ENCODE results near the gene RASGRF1.
"Not testable (repeated sequence)": the region's sequence is repeated elsewhere in the genome, so short reads cannot be mapped to it uniquely, and the experiment has no call there.

RASGRF1 gene

DNA sequence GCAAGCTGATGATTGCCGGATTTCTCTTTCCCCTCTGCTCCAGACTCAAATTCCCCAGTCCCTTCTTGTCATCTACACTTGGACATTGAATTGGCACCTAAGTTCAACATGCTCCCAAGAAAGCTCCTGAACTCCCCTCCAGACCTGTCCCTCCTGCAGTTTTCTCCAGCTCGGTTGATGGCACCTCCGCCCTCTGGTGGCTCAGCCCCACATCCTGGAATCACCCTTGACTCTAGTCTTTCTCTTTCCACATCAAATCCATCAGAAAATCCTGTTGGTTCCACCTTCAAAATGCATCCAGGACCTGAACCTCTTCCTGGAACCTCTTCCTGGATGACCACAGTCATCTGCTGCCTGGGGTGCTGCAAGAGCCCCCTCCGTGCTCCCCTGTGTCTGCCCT is 60.1 kb downstream of the RASGRF1 start:
- Histone ChIP-seq H3K4me3 (ENCODE audit: insufficient read depth, low read depth, low read length) (no peak overlapping the region), H3K4me1 (ENCODE audit: control insufficient read depth, insufficient read depth, low read length) (no peaks in the 10 kb centered on the region), H3K9me3 (ENCODE audit: control insufficient read depth, low read length) (no peaks in the 10 kb centered on the region), H3K27me3 (ENCODE audit: control insufficient read depth, insufficient read depth, low read length, poor library complexity, severe bottlenecking) (no peaks in the 10 kb centered on the region), H3K27ac (ENCODE audit: insufficient read depth, low read depth, low read length, poor library complexity, severe bottlenecking) (no peak overlapping the region), H3K36me3 (ENCODE audit: control insufficient read depth, insufficient read depth, low read length) (no peaks in the 10 kb centered on the region)
- 80 to 84% methylated on average over 4 of the region's 4 CpGs for WGBS, 2 experiments

- WGBS, 2 experiments, result 32 to 49% methylated on average over 4 to 7 of the region's 7 CpGs
- Histone ChIP-seq H3K9me3 (ENCODE audit: control insufficient read depth, low read length) (no peaks in the 10 kb centered on the region), H3K4me1 (ENCODE audit: control insufficient read depth, insufficient read depth, low read length) (no peaks in the 10 kb centered on the region), H3K4me3 (ENCODE audit: insufficient read depth, low read depth, low read length) (no peak overlapping the region), H3K36me3 (ENCODE audit: control insufficient read depth, insufficient read depth, low read length) (no peaks in the 10 kb centered on the region), H3K27ac (ENCODE audit: insufficient read depth, low read depth, low read length, poor library complexity, severe bottlenecking) (no peak overlapping the region), H3K27me3 (ENCODE audit: control insufficient read depth, insufficient read depth, low read length, poor library complexity, severe bottlenecking) (no peaks in the 10 kb centered on the region)
These were observed 62.1 kb downstream of the RASGRF1 start for GRCh38 chr15:79028411-79028964.

- no peaks in the 10 kb centered on the region for H3K4me1 ChIP-seq (ENCODE audit: control insufficient read depth, insufficient read depth, low read length)
- no peaks in the 10 kb centered on the region for H3K9me3 ChIP-seq (ENCODE audit: control insufficient read depth, low read length)
- no peak overlapping the region for H3K4me3 ChIP-seq (ENCODE audit: insufficient read depth, low read depth, low read length)
- H3K27ac ChIP-seq (ENCODE audit: insufficient read depth, low read depth, low read length, poor library complexity, severe bottlenecking), result no peak overlapping the region
- WGBS, 2 experiments, result 82 to 87% methylated on average over 15 of the region's 15 CpGs
- H3K27me3 ChIP-seq (ENCODE audit: control insufficient read depth, insufficient read depth, low read length, poor library complexity, severe bottlenecking), result no peaks in the 10 kb centered on the region
- H3K36me3 ChIP-seq (ENCODE audit: control insufficient read depth, insufficient read depth, low read length), result no peaks in the 10 kb centered on the region
These were observed 62.8 kb downstream of the RASGRF1 start for GRCh38 chr15:79027532-79028410.

DNA sequence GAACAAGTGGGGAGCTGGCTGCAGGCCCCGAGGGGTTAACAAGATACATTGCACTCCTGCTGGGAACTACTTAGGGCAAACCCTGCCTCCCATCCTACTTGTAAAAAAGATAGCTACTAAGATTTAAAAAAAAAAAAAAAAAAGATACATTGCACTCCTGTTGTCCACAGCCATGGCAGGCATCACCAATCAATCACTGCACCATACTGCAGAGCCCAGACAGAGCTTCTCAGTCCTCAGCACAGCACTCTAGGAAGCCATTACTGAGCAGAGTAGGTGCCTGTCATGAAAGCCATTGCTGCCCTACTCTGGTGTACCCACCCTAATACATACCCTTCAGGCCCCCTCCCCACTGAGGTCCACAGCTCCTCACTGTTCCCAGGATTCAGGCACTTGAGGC is 64.8 kb downstream of the RASGRF1 start:
- Histone ChIP-seq H3K27me3 (ENCODE audit: control insufficient read depth, insufficient read depth, low read length, poor library complexity, severe bottlenecking) (no peaks in the 10 kb centered on the region), H3K4me3 (ENCODE audit: insufficient read depth, low read depth, low read length) (no peak overlapping the region), H3K4me1 (ENCODE audit: control insufficient read depth, insufficient read depth, low read length) (no peaks in the 10 kb centered on the region), H3K36me3 (ENCODE audit: control insufficient read depth, insufficient read depth, low read length) (no peaks in the 10 kb centered on the region), H3K27ac (ENCODE audit: insufficient read depth, low read depth, low read length, poor library complexity, severe bottlenecking) (no peak overlapping the region), H3K9me3 (ENCODE audit: control insufficient read depth, low read length) (no peaks in the 10 kb centered on the region)
- WGBS, 2 experiments, result 89 to 100% methylated on average over 1 of the region's 1 CpG

GRCh38 chr15:79025201-79025600 is 65.4 kb downstream of the RASGRF1 start:
- Histone ChIP-seq H3K36me3 (ENCODE audit: control insufficient read depth, insufficient read depth, low read length) (no peaks in the 10 kb centered on the region), H3K27ac (ENCODE audit: insufficient read depth, low read depth, low read length, poor library complexity, severe bottlenecking) (no peak overlapping the region), H3K4me3 (ENCODE audit: insufficient read depth, low read depth, low read length) (no peak overlapping the region), H3K27me3 (ENCODE audit: control insufficient read depth, insufficient read depth, low read length, poor library complexity, severe bottlenecking) (no peaks in the 10 kb centered on the region), H3K4me1 (ENCODE audit: control insufficient read depth, insufficient read depth, low read length) (no peaks in the 10 kb centered on the region), H3K9me3 (ENCODE audit: control insufficient read depth, low read length) (no peaks in the 10 kb centered on the region)
- 73 to 74% methylated on average over 6 of the region's 6 CpGs for WGBS, 2 experiments

GRCh38 chr15:79024493-79024892 is 66.1 kb downstream of the RASGRF1 start:
- H3K36me3 ChIP-seq (ENCODE audit: control insufficient read depth, insufficient read depth, low read length); H3K4me3 ChIP-seq (ENCODE audit: insufficient read depth, low read depth, low read length); H3K27ac ChIP-seq (ENCODE audit: insufficient read depth, low read depth, low read length, poor library complexity, severe bottlenecking); H3K4me1 ChIP-seq (ENCODE audit: control insufficient read depth, insufficient read depth, low read length); H3K9me3 ChIP-seq (ENCODE audit: control insufficient read depth, low read length); H3K27me3 ChIP-seq (ENCODE audit: control insufficient read depth, insufficient read depth, low read length, poor library complexity, severe bottlenecking): not testable (repeated sequence)

GRCh38 chr15:79023918-79024317 is 66.7 kb downstream of the RASGRF1 start:
- H3K9me3 ChIP-seq (ENCODE audit: control insufficient read depth, low read length), result no peaks in the 10 kb centered on the region
- no peaks in the 10 kb centered on the region for H3K27me3 ChIP-seq (ENCODE audit: control insufficient read depth, insufficient read depth, low read length, poor library complexity, severe bottlenecking)
- H3K27ac ChIP-seq (ENCODE audit: insufficient read depth, low read depth, low read length, poor library complexity, severe bottlenecking), result no peak overlapping the region
- no peaks in the 10 kb centered on the region for H3K4me1 ChIP-seq (ENCODE audit: control insufficient read depth, insufficient read depth, low read length)
- H3K4me3 ChIP-seq (ENCODE audit: insufficient read depth, low read depth, low read length), result no peak overlapping the region
- WGBS, 2 experiments, result 82 to 93% methylated on average over 1 of the region's 1 CpG
- no peaks in the 10 kb centered on the region for H3K36me3 ChIP-seq (ENCODE audit: control insufficient read depth, insufficient read depth, low read length)

DNA sequence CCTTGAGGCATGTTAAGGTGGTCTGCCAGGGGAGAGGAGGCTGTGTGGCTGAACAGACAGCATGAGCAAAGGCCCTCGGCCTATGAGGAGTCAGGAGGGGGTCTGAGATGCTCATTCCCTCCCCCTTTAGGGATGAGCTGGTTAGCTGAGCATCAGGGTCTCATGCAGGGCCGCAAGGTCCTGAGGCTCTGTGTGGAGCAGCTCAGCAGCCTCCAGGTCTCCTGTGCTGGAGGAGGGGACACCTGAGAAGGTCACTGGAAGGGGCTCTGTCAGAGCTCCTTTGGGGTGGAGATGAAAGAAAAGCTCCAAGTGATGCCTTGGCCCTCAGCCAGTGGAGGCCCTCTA is 67.1 kb downstream of the RASGRF1 start:
- H3K27ac ChIP-seq (ENCODE audit: insufficient read depth, low read depth, low read length, poor library complexity, severe bottlenecking), result no peak overlapping the region
- WGBS, 2 experiments, result 44 to 46% methylated on average over 2 of the region's 2 CpGs
- H3K4me3 ChIP-seq (ENCODE audit: insufficient read depth, low read depth, low read length), result no peak overlapping the region
- no peaks in the 10 kb centered on the region for H3K36me3 ChIP-seq (ENCODE audit: control insufficient read depth, insufficient read depth, low read length)
- H3K9me3 ChIP-seq (ENCODE audit: control insufficient read depth, low read length), result no peaks in the 10 kb centered on the region
- no peaks in the 10 kb centered on the region for H3K4me1 ChIP-seq (ENCODE audit: control insufficient read depth, insufficient read depth, low read length)
- H3K27me3 ChIP-seq (ENCODE audit: control insufficient read depth, insufficient read depth, low read length, poor library complexity, severe bottlenecking), result no peaks in the 10 kb centered on the region

DNA sequence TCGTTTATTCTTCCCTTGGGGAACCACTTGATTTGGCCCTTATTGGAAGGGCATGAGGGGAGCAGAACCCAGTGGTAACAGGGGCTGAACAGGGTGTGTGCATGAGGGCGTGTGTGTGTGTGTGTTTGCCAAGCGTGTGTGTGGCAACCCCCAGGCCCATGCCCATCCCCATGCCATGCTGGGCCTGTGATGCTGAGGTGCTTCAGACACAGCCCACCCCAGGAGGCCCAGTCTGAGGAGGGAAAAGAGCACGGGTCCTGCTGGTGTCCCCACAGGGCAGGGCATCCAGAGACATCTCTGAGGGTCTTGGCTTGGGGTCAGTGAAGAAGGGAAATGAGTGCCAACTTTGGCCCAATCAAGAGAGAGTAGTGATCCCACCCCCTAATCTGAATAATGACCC is 71.6 kb downstream of the RASGRF1 start:
- H3K9me3 ChIP-seq (ENCODE audit: control insufficient read depth, low read length), result no peaks in the 10 kb centered on the region
- WGBS, 2 experiments, result 82 to 84% methylated on average over 4 of the region's 4 CpGs
- no peak overlapping the region for H3K4me3 ChIP-seq (ENCODE audit: insufficient read depth, low read depth, low read length)
- H3K27me3 ChIP-seq (ENCODE audit: control insufficient read depth, insufficient read depth, low read length, poor library complexity, severe bottlenecking), result no peaks in the 10 kb centered on the region
- H3K27ac ChIP-seq (ENCODE audit: insufficient read depth, low read depth, low read length, poor library complexity, severe bottlenecking), result no peak overlapping the region
- H3K36me3 ChIP-seq (ENCODE audit: control insufficient read depth, insufficient read depth, low read length), result no peaks in the 10 kb centered on the region
- no peaks in the 10 kb centered on the region for H3K4me1 ChIP-seq (ENCODE audit: control insufficient read depth, insufficient read depth, low read length)

DNA sequence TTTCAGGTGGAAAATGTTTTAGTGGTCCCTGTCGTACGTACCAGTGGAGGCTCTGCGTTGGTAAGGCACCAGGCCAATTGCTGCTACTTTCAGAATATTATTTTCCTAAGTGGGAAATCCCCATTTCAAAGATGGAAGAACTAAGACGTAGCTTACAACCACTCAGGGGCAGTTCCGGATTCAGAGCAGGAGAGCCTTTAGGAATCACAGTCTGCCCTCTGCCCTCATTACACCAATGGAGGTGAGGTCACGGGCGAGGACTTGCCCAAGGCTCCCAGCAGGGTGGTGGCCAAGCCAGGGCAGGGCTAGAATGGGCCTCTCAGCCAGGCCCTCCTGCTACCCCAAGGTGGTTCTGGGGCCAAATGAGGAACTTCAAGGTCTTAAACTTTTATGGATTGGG is 72.6 kb downstream of the RASGRF1 start:
- Histone ChIP-seq H3K36me3 (ENCODE audit: control insufficient read depth, insufficient read depth, low read length) (no peaks in the 10 kb centered on the region), H3K9me3 (ENCODE audit: control insufficient read depth, low read length) (no peaks in the 10 kb centered on the region), H3K4me1 (ENCODE audit: control insufficient read depth, insufficient read depth, low read length) (no peaks in the 10 kb centered on the region), H3K27ac (ENCODE audit: insufficient read depth, low read depth, low read length, poor library complexity, severe bottlenecking) (no peak overlapping the region), H3K27me3 (ENCODE audit: control insufficient read depth, insufficient read depth, low read length, poor library complexity, severe bottlenecking) (no peaks in the 10 kb centered on the region), H3K4me3 (ENCODE audit: insufficient read depth, low read depth, low read length) (no peak overlapping the region)
- WGBS, 2 experiments, result 94% methylated on average over 7 of the region's 7 CpGs

All from ectodermal cell (in vitro differentiated cells).